CD4-positive, alpha-beta T cell treated with Interleukin-4 for 1 hour (primary cell): Measurements from ENCODE around the gene LARP7.
"Not testable (repeated sequence)": the region's sequence is repeated elsewhere in the genome, so short reads cannot be mapped to it uniquely, and the experiment has no call there.

ENCODE experiments used
- DNase-seq, 2 donors: peaks; one replicate each; pipeline ENCODE4 v3.0.0-alpha.2; 2020 to 2022

Gene LARP7

GRCh38 chr4:112636688-112637551 is at the start of gene LARP7, which contains the start of gene ZGRF1:
Gene LARP7 (plus strand): TSS chr4:112637143. CDS start chr4:112644670, 7,527 bp downstream.
Gene ZGRF1 (minus strand): TSS chr4:112636909. CDS start chr4:112633176, 3,733 bp downstream.
- DNase-seq: peak; percentile 99

- DNase-seq: no peak
Measured at GRCh38 chr4:112589206-112589605, 47.7 kb upstream of the LARP7 start.

- no peak for DNase-seq
Measured at GRCh38 chr4:112591593-112591992, 45.4 kb upstream of the LARP7 start.

GRCh38 chr4:112592717-112593116 is 44.2 kb upstream of the LARP7 start:
- no peak for DNase-seq

GRCh38 chr4:112593438-112594133 is 43.4 kb upstream of the LARP7 start:
- DNase-seq: no peak

- no peak for DNase-seq
Measured at GRCh38 chr4:112594993-112595392, 42.0 kb upstream of the LARP7 start.

GRCh38 chr4:112604589-112604988 is 32.4 kb upstream of the LARP7 start:
- peak; percentile 19 to 56 for DNase-seq

- DNase-seq: not testable (repeated sequence)
Measured at GRCh38 chr4:112612814-112613213, 24.1 kb upstream of the LARP7 start.

GRCh38 chr4:112616984-112617383 is 20.0 kb upstream of the LARP7 start:
- DNase-seq: no peak

- no peak for DNase-seq
Measured at GRCh38 chr4:112626228-112626627, 10.7 kb upstream of the LARP7 start.

GRCh38 chr4:112633477-112634235 is 3.3 kb upstream of the LARP7 start:
- peak in 1 of 2 donors; percentile 59 for DNase-seq

- no peak for DNase-seq
Measured at GRCh38 chr4:112637552-112637866, 566 bp downstream of the LARP7 start.

- DNase-seq: no peak
Measured at GRCh38 chr4:112642526-112642925, 5.6 kb downstream of the LARP7 start.

- not testable (repeated sequence) for DNase-seq
Measured at GRCh38 chr4:112644595-112645535, 7.9 kb downstream of the LARP7 start.

- DNase-seq: no peak
Measured at GRCh38 chr4:112645541-112646329, 8.8 kb downstream of the LARP7 start.

- DNase-seq: no peak
Measured at GRCh38 chr4:112646632-112647537, 9.9 kb downstream of the LARP7 start.

- no peak for DNase-seq
Measured at GRCh38 chr4:112647785-112648184, 10.8 kb downstream of the LARP7 start.

- DNase-seq: no peak
Measured at GRCh38 chr4:112648263-112649054, 11.5 kb downstream of the LARP7 start.

GRCh38 chr4:112649055-112649408 is 12.1 kb downstream of the LARP7 start:
- DNase-seq: no peak
